ENCODE data around the gene HMX1.

DNA sequence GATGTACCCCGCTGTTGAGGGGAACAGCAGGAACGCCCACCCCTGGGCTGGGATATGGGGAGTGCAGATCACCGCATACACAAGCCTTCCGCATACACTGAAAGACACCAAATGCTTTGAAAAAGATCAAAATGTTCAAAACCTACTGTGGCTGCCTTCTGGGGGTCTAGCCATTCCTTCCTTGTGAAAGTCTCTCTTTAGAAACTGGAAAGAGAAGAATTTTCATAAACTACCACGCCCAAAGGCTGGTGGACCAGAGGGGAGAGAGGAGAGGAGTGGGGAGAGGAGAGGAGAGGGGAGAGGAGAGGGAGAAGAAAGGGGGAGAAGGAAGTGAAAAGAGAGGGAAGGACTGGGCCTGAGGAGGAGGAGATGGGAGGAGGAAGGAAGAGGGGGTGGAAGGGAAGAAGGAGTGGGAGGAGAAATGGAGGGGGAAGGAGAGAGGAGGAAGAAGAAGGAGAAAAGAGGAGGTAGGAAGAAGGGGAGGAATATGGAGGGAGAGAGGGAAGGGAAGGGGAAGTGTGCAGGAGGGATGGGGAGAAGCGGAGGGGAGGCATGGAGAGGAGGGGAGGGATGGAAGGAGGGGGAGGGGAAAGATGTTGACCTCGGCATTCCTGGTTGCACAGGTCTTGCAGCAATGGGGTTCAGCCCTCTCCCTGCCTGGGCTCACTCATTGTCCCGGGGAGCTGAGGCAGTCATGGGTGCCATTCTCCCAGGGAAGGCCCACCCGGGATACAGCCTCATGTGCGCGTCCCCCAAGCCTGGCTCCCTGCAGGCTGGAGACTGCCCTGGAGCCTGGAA is 5.5 kb upstream of the HMX1 start:
- TF ChIP-seq, protein P1, sequence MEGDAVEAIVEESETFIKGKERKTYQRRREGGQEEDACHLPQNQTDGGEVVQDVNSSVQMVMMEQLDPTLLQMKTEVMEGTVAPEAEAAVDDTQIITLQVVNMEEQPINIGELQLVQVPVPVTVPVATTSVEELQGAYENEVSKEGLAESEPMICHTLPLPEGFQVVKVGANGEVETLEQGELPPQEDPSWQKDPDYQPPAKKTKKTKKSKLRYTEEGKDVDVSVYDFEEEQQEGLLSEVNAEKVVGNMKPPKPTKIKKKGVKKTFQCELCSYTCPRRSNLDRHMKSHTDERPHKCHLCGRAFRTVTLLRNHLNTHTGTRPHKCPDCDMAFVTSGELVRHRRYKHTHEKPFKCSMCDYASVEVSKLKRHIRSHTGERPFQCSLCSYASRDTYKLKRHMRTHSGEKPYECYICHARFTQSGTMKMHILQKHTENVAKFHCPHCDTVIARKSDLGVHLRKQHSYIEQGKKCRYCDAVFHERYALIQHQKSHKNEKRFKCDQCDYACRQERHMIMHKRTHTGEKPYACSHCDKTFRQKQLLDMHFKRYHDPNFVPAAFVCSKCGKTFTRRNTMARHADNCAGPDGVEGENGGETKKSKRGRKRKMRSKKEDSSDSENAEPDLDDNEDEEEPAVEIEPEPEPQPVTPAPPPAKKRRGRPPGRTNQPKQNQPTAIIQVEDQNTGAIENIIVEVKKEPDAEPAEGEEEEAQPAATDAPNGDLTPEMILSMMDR (IDR thresholded peaks at IDR 0.05) = no peak
- no peak for TF ChIP-seq POLR2A (IDR thresholded peaks at IDR 0.05)
